NT2/D1 (cell line): ENCODE data around the gene TUBGCP2.

Source experiments
- DNase-seq: peaks from one replicate; pipeline ENCODE4 v3.0.0-alpha.2; 2011; ENCODE audit warnings: low read depth, low spot score
- H3K27me3 ChIP-seq: 2 replicates; pipeline ENCODE4 v1.6.0; 2011; ENCODE audit warnings: mild to moderate bottlenecking; ENCODE audit not compliant: insufficient read length, insufficient read depth
- H3K36me3 ChIP-seq: 2 replicates; pipeline ENCODE4 v1.6.1; 2011; ENCODE audit warnings: mild to moderate bottlenecking, low read length, mixed read lengths; ENCODE audit not compliant: insufficient read depth, insufficient read length
- H3K4me1 ChIP-seq: 2 replicates; pipeline ENCODE4 v1.5.1; 2011; ENCODE audit not compliant: insufficient read depth, insufficient read length
- H3K4me3 ChIP-seq: 2 replicates; pipeline ENCODE4 v1.5.1; 2011; ENCODE audit warnings: low read depth; ENCODE audit not compliant: insufficient read length
- H3K9ac ChIP-seq: 2 replicates; pipeline ENCODE4 v1.6.0; 2011; ENCODE audit warnings: low read depth; ENCODE audit not compliant: insufficient read length
- H3K9me3 ChIP-seq: 2 replicates; pipeline ENCODE4 v1.5.1; 2011; ENCODE audit warnings: mild to moderate bottlenecking, low read length; ENCODE audit not compliant: insufficient read depth
- SUZ12 ChIP-seq: IDR thresholded peaks from 2 replicates; pipeline ENCODE4 v1.6.1; 2011; ENCODE audit not compliant: insufficient read length, insufficient read depth; ENCODE audit errors: extremely low read depth
- YY1 ChIP-seq: IDR thresholded peaks from 2 replicates; pipeline ENCODE4 v1.6.1; 2011; ENCODE audit not compliant: insufficient read length, insufficient read depth
- ZNF274 ChIP-seq: IDR thresholded peaks from 2 replicates; pipeline ENCODE4 v1.6.1; 2011; ENCODE audit warnings: mild to moderate bottlenecking, low read depth, low read length

TUBGCP2 gene

DNA sequence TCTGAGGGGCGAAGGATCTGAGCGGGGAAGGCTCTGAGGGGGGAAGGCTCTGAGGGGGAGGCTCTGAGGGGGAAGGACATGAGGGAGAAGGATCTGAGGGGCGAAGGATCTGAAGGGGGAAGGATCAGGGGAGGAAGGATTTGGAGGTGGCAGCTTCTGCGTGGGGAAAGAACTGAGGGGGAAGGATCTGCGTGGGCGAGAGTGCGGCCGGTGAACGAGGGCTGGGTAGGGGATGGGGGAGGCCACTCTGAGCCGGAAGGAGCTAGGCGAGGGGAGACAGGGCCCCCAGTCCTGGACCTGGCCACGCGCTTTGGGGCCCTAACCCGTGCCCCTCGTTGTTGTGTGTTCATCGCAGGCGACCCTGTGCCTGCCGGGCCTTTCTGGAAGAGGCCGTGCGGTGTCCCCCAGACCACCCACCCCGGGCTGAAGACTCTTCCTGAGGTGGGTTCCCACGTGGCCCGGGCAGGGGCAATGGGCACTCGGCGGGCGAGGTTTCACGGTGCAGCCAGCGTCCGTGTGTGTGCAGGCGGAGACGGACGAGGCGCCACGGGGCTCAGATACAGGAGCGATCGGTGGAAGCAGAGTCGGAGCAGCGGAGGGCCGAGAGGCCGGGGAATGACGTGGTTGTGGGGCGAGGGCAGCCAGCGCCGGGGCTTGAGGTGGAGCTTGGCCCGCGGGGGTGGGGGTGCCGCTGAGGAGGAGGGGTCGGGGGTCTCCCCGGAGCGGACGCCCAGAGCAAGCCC, 26.0 kb upstream of the TUBGCP2 start:
- no peak for DNase-seq
- Histone ChIP-seq H3K4me1 (no peaks in the 10 kb centered on the region), H3K4me3 (no peak overlapping the region), H3K36me3 (no peaks in the 10 kb centered on the region), H3K9ac (no peak overlapping the region), H3K9me3 (peaks cover 14% of the 10 kb centered on the region; the same call in 1 of the 2 replicates), H3K27me3 (peaks cover 87% of the 10 kb centered on the region)
- no peak for TF ChIP-seq YY1
- peak; percentile 8 for TF ChIP-seq SUZ12
- no peak for TF ChIP-seq ZNF274

DNA sequence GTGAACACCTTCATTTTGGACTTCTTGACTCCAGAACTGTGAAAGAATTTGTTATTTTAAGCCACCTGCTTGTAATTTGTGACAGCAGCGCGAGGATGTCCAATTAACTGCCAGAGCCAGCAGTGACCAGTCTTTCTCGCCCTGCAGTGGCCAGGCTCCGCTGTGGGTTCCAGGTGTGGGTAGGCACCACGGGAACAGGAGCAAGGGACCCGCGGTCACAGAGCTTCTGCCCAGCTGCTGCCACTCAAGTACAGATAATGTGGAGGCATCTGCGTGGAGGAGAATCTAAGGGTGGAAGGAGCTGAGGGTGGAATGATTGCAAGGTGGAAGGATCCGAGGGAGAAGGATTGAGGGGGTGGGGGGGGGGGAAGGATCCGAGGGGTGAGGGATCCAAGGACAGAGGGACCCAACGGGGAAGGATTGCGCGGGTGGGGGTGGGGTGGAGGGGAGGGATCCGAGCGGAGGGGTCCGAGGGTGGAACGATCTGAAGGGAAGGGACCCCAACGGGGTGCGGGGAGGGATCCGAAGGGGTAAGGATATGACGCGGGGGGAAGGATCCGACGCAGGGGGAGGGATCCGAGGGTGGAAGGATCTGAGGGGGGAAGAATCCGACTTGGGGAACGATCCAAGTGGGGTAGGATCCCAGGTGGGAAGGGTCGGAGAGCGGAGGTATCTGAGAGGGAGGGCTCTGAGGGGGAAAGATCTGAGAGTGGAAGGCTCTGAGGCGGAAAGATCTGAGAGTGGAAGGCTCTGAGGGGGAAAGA, 24.4 kb upstream of the TUBGCP2 start:
- H3K27me3 ChIP-seq = peaks cover 85% of the 10 kb centered on the region
- no peak for DNase-seq
- TF ChIP-seq SUZ12 = no peak
- H3K9me3 ChIP-seq = peaks cover 14% of the 10 kb centered on the region; the same call in 1 of the 2 replicates
- H3K9ac ChIP-seq = no peak overlapping the region
- H3K36me3 ChIP-seq = no peaks in the 10 kb centered on the region
- no peak overlapping the region for H3K4me3 ChIP-seq
- H3K4me1 ChIP-seq = peaks cover 10% of the 10 kb centered on the region

DNA sequence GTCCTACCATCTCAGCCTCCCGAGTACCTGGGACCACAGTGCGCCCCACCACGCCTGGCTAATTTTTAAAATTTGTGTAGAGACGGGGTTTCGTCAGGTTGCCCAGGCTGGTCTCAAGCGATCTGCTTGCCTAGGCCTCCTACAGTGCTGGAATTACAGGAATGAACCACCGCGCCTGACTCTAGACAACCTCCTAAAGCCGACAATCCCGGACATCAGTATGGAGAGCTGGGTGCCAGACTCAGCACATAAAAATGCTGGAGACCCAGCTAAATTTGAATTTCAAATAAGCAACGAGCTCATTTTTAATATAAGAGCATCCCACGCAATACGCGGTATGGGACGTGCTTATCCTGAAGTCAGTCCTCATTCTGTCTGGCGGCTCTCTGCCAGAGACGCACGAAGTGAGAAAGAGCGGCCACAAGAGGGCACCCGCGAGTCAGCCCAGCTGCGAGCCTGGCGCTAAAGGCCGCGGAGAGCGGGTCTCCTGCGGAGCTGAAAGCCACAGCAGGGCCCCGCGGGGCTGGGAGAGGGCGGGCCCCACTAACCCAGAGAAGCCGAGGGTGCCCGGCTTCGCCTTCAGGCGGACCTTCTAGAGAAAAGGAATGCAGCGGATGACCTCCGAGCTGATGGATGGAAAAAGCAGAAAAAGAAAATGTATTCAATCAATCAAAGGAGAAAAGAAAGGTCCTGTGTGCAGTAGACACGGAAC, 21.0 kb upstream of the TUBGCP2 start:
- peak overlapping the region; percentile 21 for H3K4me3 ChIP-seq
- H3K9me3 ChIP-seq = peaks cover 14% of the 10 kb centered on the region; the same call in 1 of the 2 replicates
- H3K9ac ChIP-seq = peak overlapping the region; percentile 42
- H3K27me3 ChIP-seq = peaks cover 84% of the 10 kb centered on the region
- H3K4me1 ChIP-seq = peaks cover 20% of the 10 kb centered on the region
- H3K36me3 ChIP-seq = no peaks in the 10 kb centered on the region
- DNase-seq = peak; percentile 55
- no peak for TF ChIP-seq YY1
- no peak for TF ChIP-seq ZNF274
- no peak for TF ChIP-seq SUZ12

DNA sequence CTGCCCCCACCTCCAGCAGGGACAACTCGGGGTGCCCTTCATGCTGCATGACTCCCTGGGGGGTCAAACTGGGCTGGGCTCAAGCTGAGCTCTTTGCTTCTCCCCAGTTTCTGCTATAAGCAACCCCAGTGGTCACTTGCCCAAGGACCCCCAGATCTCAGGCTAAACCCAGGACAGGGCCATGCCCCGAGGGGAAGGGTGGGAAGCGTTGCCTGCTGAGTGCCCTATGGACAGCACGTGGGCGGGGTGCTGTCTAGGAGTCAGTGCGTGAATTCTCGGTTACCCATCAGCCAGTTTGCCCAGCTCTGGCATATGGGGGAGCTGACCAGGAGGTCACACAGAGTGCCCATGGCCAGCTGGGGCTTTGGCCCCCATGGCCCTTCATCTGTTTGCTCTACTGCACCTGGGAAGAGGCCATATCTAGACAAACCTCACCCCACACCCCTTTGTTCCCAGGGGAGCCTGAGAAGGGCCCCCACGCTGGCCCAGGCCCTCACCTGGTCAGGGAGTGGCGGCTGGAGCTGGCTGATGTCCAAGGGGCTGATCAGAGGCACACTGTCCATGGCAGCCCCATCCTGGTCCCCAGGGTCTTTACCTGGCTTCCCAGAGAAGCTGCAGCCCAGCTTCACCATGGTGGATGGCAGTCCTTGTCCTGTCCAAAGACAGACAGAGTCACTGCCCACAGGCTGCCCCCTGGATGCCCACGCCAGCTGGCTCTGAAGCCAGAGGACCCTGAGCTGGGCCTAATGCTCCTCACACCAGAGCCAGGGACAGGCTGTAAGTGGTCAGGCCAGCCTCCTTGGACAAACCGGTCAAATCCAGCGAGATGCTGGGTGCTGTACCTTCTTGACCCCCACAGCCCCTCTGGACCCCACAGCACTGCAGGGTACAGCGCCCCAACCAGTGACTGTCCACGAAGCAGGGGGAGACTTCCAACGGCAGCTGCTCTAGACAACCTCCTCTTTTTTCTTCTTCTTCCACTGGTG, 20.0 kb upstream of the TUBGCP2 start:
- no peaks in the 10 kb centered on the region for H3K36me3 ChIP-seq
- peaks cover 76% of the 10 kb centered on the region for H3K27me3 ChIP-seq
- H3K4me3 ChIP-seq = no peak overlapping the region
- H3K9ac ChIP-seq = peak overlapping the region; percentile 42
- H3K4me1 ChIP-seq = peaks cover 24% of the 10 kb centered on the region
- TF ChIP-seq ZNF274 (no peak), YY1 (no peak), SUZ12 (no peak)
- peaks cover 14% of the 10 kb centered on the region; the same call in 1 of the 2 replicates for H3K9me3 ChIP-seq
- no peak for DNase-seq

DNA sequence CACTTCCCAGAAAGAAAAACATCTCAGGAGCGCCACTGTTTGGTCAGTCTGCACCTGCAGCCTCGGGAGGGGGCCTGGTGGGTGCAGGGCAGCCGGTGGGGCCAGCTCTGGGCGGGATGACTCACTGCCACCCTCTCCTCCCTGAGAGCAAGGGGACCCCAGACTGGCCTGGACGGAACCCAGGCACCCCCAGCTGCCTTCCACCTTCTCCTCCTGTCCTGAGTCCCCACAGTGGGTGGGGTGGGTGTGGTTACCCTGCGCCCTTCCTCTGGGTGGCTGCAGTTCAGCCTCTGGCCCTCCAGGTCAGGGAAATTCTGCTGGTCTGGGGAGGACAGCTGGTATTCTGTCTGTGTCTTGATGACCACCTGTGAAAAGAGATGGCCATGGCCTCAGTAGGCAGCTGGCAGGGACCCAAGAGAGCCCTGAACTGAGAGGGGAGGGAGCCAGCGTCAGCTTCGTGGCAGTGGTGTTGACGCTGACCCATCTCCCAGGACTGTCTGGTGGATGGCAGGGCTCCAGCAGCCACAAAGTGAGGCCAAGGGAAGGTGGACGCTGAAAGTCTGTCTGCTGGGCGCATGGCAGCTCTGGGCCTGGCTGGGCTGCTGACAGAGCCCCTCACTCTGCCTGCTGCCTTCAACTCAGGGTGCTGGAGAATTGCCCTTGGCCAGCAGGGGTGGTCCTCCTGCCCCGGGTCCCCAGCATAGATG, 19.1 kb upstream of the TUBGCP2 start:
- peaks cover 69% of the 10 kb centered on the region for H3K27me3 ChIP-seq
- H3K9ac ChIP-seq = no peak overlapping the region
- H3K9me3 ChIP-seq = peaks cover 14% of the 10 kb centered on the region; the same call in 1 of the 2 replicates
- no peak overlapping the region for H3K4me3 ChIP-seq
- H3K4me1 ChIP-seq = peaks cover 24% of the 10 kb centered on the region
- no peak for DNase-seq
- no peak for TF ChIP-seq ZNF274
- TF ChIP-seq SUZ12 = no peak
- TF ChIP-seq YY1 = no peak
- no peaks in the 10 kb centered on the region for H3K36me3 ChIP-seq

DNA sequence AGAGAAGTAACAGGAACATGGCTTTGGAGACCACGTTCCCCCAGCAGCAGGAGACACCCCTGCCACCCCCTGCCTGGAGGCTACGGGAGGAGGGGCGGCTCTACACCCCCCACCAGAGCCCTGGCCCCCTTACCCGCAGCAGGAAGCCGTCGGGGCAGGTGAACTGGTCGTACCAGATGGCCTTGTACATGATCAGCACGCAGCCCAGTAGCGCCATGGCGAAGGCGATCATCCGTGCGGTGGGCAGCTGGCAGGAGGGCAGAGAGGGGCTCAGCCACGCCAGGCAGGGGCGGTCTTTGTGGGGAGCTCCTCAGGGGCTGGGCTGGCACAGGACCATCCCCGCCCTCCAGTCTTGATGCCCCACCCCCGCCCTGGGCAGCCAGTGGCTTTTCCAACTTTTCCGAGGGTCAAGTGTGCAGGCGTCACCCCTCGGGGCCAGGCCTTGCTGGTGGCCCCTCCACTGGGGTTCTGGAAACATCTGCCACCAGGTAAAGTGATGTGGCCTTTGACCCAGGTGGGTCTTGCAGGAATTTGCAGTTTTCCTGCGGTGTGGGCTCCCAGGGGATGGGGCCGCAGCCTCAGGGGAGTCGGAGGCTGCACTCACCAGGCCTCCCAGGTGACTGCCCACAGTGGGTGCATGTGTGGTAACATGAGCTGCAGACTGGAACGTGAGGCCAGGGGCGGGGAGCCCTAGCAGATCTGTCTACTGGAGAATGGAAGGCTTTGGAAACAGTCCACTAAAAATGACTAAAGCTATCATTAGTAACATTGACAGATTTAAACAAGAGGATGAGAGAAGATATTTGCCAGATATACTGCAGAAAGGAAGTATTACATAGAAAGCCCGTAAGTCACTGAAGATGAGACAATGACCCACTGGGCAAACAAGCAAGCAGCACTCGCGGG, 18.3 kb upstream of the TUBGCP2 start:
- DNase-seq = no peak
- H3K27me3 ChIP-seq = peaks cover 61% of the 10 kb centered on the region
- peaks cover 6% of the 10 kb centered on the region; the same call in 1 of the 2 replicates for H3K9me3 ChIP-seq
- peaks cover 24% of the 10 kb centered on the region for H3K4me1 ChIP-seq
- no peaks in the 10 kb centered on the region for H3K36me3 ChIP-seq
- no peak for TF ChIP-seq YY1
- no peak for TF ChIP-seq ZNF274
- TF ChIP-seq SUZ12 = no peak
- H3K9ac ChIP-seq = no peak overlapping the region
- no peak overlapping the region for H3K4me3 ChIP-seq
